ENCODE measurements around the gene GRM7.
A peak's percentile ranks its signal among the peaks of the same experiment; 100 is the strongest.

GRM7 gene

DNA sequence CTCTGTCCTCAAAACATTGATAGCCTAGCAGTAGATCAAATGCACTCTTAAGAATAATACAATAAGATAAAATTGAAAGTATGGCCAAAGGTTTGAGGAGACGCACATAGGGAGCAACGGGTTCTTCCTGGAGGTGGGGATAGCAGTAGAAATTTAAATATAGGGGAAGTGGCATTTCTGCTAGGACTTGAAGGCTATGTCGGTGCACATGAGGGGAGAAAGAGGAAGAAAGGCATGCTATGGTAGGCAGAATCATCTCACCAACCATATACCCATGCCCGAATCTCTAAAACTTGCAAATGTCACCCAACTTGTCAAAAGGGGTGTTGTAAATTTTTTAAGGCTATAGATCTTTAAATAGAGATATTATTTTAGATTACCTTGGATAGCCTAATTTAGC is 905.6 kb downstream of the GRM7 start:
- TF ChIP-seq, protein P1, sequence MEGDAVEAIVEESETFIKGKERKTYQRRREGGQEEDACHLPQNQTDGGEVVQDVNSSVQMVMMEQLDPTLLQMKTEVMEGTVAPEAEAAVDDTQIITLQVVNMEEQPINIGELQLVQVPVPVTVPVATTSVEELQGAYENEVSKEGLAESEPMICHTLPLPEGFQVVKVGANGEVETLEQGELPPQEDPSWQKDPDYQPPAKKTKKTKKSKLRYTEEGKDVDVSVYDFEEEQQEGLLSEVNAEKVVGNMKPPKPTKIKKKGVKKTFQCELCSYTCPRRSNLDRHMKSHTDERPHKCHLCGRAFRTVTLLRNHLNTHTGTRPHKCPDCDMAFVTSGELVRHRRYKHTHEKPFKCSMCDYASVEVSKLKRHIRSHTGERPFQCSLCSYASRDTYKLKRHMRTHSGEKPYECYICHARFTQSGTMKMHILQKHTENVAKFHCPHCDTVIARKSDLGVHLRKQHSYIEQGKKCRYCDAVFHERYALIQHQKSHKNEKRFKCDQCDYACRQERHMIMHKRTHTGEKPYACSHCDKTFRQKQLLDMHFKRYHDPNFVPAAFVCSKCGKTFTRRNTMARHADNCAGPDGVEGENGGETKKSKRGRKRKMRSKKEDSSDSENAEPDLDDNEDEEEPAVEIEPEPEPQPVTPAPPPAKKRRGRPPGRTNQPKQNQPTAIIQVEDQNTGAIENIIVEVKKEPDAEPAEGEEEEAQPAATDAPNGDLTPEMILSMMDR (conservative IDR thresholded peaks at IDR 0.05; ENCODE audit: low read depth, low read length) = no peak
- H3K4me3 ChIP-seq (ENCODE audit: low read length) = no peak overlapping the region
- DNase-seq (ENCODE audit: low read depth) = no peak

DNA sequence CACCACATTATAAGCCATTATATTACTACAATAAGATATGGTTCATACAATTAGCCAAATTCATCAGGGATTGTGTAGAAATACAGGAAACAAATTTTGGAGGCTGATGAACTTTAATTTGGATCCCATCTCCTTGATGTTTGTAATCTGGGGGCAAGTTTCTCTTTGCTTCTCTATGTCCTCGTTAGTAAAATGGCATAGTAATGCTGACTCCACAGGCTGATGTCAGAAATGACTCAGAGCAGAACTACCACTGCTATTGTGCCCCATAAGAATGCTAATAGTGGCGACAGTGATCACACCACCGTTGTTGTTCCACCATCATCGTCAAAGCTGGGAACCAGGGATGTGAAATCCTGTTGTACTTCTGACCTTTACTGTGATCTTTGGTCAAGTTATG is 918.4 kb downstream of the GRM7 start:
- H3K4me3 ChIP-seq (ENCODE audit: low read length) = no peak overlapping the region
- TF ChIP-seq, protein P1 (conservative IDR thresholded peaks at IDR 0.05; ENCODE audit: low read depth, low read length) = no peak
- DNase-seq (ENCODE audit: low read depth) = no peak

DNA sequence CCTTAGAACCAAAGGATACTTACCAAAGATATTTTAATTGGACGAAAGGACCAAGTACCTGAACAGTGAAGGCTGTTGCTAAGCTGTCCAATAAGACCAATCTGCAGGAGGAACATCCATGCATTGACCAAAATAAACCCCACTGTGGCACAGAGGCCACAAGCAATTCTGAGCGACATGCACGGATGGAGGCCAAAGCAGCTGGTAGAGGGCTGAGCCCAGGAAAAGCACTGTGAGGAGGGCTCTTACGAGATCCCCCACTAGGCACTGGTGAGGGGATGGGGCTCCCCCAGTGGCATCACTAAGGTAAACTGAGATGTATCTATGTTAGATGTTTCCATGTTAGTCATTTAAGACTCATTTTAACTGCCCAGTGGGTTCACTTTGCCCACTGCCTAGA is 920.5 kb downstream of the GRM7 start:
- TF ChIP-seq, protein P1 (conservative IDR thresholded peaks at IDR 0.05; ENCODE audit: low read depth, low read length) = no peak
- H3K4me3 ChIP-seq (ENCODE audit: low read length) = no peak overlapping the region
- DNase-seq (ENCODE audit: low read depth) = no peak

DNA sequence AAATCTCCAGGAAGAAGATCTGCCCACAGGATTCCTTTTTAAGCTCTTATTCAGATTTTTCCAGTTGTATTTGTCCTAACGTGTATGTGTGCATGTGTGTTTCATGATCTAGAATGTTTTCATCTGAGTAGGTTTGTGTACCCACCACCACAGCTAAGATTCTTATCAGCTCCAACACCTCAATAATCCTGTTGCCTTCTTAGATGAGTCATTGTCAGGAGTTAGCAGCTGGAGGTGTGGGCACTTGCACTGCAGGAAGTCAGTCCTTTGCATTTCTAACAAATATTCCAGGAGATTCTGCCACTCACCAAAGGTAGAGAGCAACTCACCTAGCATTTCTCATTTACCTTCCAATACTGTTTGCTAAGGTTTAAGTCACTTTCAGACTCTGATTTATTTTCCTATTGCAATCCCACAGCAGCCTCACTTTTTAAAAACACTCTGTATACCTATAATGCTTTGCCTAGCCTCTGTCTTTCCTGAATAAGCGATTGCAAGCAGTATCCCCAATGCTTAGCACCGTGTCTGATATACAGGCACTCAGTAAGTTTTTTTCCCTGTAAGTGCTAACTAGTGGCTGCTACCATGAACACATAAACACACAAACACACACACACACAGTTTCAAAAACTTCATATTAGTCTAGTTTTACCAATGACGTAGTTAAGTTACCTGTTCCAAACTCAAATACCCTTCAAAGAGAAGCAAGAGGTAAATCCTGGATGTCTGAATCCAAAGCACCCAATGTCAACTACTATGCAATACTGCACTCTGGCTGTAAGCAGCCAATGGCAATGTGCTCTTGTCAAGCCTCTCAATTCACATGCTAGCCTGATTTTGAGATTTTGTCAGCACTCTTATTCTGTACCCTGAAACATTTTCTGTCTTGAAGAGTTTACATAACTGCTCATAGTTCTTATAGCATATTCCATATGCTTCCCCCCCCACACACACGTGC is 927.2 kb downstream of the GRM7 start:
- TF ChIP-seq, protein P1 (conservative IDR thresholded peaks at IDR 0.05; ENCODE audit: low read depth, low read length) = peak; percentile 7
- no peak overlapping the region for H3K4me3 ChIP-seq (ENCODE audit: low read length)
- DNase-seq (ENCODE audit: low read depth) = peak; percentile 80

DNA sequence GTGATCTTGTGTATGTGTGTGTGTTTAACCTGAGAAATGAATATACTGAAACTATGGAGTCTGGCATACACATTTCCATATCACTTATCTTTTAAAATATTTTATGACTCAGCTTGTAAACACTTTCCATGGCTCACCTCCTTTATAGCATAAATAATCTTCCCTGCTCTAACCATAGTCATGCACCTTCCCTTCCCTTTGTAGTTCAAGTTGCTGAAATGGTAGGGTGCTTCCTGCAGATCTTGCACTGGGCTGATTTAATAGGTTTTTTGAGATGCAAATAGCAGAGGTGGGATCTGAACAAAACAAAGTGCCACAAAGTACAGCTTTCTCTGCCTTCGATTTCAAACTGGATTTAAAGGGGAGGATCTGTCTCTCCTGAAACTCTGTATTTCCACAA is 928.0 kb downstream of the GRM7 start:
- DNase-seq (ENCODE audit: low read depth) = no peak
- H3K4me3 ChIP-seq (ENCODE audit: low read length) = no peak overlapping the region
- TF ChIP-seq, protein P1 (conservative IDR thresholded peaks at IDR 0.05; ENCODE audit: low read depth, low read length) = no peak

DNA sequence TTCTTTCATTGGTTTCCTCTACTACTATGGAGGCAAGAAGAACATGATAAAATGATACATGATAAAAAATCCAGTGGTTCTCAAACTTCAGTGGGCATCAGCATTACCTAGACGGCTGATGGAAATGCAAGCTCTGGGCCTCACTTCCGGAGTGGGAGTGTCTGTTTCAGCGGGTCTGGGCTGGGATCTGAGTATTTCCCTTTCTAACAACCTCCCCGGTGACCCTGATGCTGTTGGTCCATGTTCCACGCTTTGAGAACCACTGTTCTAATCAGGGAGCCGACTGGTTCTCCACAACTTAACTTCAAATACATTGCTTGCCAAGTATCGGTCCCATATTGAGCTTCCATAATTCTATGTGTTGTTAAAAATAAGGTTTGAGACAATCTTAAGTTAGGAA is 928.4 kb downstream of the GRM7 start:
- no peak overlapping the region for H3K4me3 ChIP-seq (ENCODE audit: low read length)
- DNase-seq (ENCODE audit: low read depth) = no peak
- TF ChIP-seq, protein P1 (conservative IDR thresholded peaks at IDR 0.05; ENCODE audit: low read depth, low read length) = no peak

- no peak overlapping the region for H3K4me3 ChIP-seq (ENCODE audit: low read length)
- DNase-seq (ENCODE audit: low read depth) = no peak
- TF ChIP-seq, protein P1 (conservative IDR thresholded peaks at IDR 0.05; ENCODE audit: low read depth, low read length) = no peak
These were observed 929.2 kb downstream of the GRM7 start for GRCh38 chr3:7790141-7790540.
